GM23248 (cell line): ENCODE measurements around the gene RDX. TPM values are rescaled to one million over a fixed set of nuclear protein-coding genes. Genes with fewer than 3 reads are reported as not detected.

Source experiments
- DNase-seq: peaks from one replicate; pipeline ENCODE4 v3.0.0-alpha.2; 2015
- H2AFZ ChIP-seq: fragments of 200-600 bp; sonication (generic); 2 replicates; pipeline ENCODE4 v1.6.1; 2016; ENCODE audit warnings: antibody characterized with exemption
- H3F3A ChIP-seq: fragments of 200-600 bp; sonication (generic); 2 replicates; pipeline ENCODE4 v1.6.1; 2016; ENCODE audit warnings: mild to moderate bottlenecking, antibody characterized with exemption, mixed run types; ENCODE audit not compliant: insufficient read depth
- H3K27ac ChIP-seq: fragments of 200-600 bp; sonication (generic); 2 replicates; pipeline ENCODE4 v1.5.1; 2016; ENCODE audit warnings: mild to moderate bottlenecking
- H3K27me3 ChIP-seq: fragments of 200-600 bp; sonication (generic); replicated peaks from 2 replicates; pipeline ENCODE4 v1.6.1; 2016; ENCODE audit warnings: mild to moderate bottlenecking; ENCODE audit not compliant: insufficient read depth
- H3K36me3 ChIP-seq: fragments of 200-600 bp; sonication (generic); 2 replicates; pipeline ENCODE4 v1.6.1; 2016; ENCODE audit warnings: low read depth, mild to moderate bottlenecking
- H3K4me1 ChIP-seq: fragments of 200-600 bp; sonication (generic); 2 replicates; pipeline ENCODE4 v1.6.1; 2016; ENCODE audit warnings: mild to moderate bottlenecking; ENCODE audit not compliant: insufficient read depth
- H3K4me2 ChIP-seq: fragments of 200-600 bp; sonication (generic); one replicate; pipeline ENCODE4 v1.6.1; 2016; ENCODE audit warnings: mild to moderate bottlenecking; ENCODE audit not compliant: unreplicated experiment
- H3K4me3 ChIP-seq: fragments of 200-600 bp; sonication (generic); 2 replicates; pipeline ENCODE4 v1.5.1; 2016; ENCODE audit warnings: mild to moderate bottlenecking
- H3K79me2 ChIP-seq: fragments of 200-600 bp; sonication (generic); 2 replicates; pipeline ENCODE4 v1.6.1; 2016; ENCODE audit warnings: mild to moderate bottlenecking; ENCODE audit not compliant: insufficient read depth
- H3K9ac ChIP-seq: fragments of 200-600 bp; sonication (generic); 2 replicates; pipeline ENCODE4 v1.6.1; 2016; ENCODE audit warnings: mild to moderate bottlenecking
- H3K9me2 ChIP-seq: fragments of 200-600 bp; sonication (generic); 2 replicates; pipeline ENCODE4 v1.6.1; 2016; ENCODE audit warnings: mixed run types, mild to moderate bottlenecking, moderate library complexity; ENCODE audit not compliant: insufficient read depth
- H3K9me3 ChIP-seq: fragments of 200-600 bp; sonication (generic); one replicate; pipeline ENCODE4 v1.6.1; 2017; ENCODE audit warnings: low read depth
- H4K20me1 ChIP-seq: fragments of 200-600 bp; sonication (generic); 2 replicates; pipeline ENCODE4 v1.6.0; 2016; ENCODE audit not compliant: insufficient read depth
- EZH2 ChIP-seq: fragments of 200-600 bp; sonication (generic); IDR thresholded peaks from 2 replicates; pipeline ENCODE4 v1.6.1; 2018; ENCODE audit warnings: antibody characterized with exemption, mild to moderate bottlenecking; ENCODE audit not compliant: insufficient read depth, poor library complexity, severe bottlenecking
- EZH2phosphoT487 ChIP-seq: fragments of 200-600 bp; sonication (generic); IDR thresholded peaks from 2 replicates; pipeline ENCODE4 v1.6.1; 2018; ENCODE audit warnings: antibody characterized with exemption, moderate library complexity, mild to moderate bottlenecking, low read depth; ENCODE audit not compliant: insufficient read depth
- WGBS, 2 experiments: methylation state at CpG; one replicate each; pipeline ENCODE4 v1.1.6; 2015 to 2017; ENCODE audit warnings: low lambda C conversion rate in 2 of 2, low coverage in 1 of 2; ENCODE audit errors: missing lambda C conversion rate in 2 of 2; 5-methylcytosine and 5-hydroxymethylcytosine counted together
- in situ Hi-C: fragments of 300-500 bp; cut with MboI; formaldehyde crosslinking; loops from 2 replicates; pipeline ENCODE4 v1.15.0; 2020
- polyA plus RNA-seq: library from polyadenylated mRNA; unstranded; fragments of >200 nt; fragmentation: Nextera tagmentation; extraction: Ambion mirVana; gene quantifications from 2 replicates; pipeline ENCODE4 v1.2.1, GENCODE V29; 2016
- total RNA-seq: library from RNA; depleted of rRNA; stranded (reverse); fragments of >200 nt; shearing (Covaris generic); gene quantifications from 2 replicates; pipeline ENCODE4 v1.2.3, GENCODE V29; 2014

RDX gene
- total and polyA plus RNA-seq, 2 experiments from 2014 or later: 69.5 to 95.4 TPM

GRCh38 chr11:110251836-110252235 is 44.6 kb downstream of the RDX start:
- no peak overlapping the region for H3K4me3 ChIP-seq
- no peaks in the 10 kb centered on the region for H3K9me2 ChIP-seq
- peaks cover 14% of the 10 kb centered on the region for H3K4me1 ChIP-seq
- no peaks in the 10 kb centered on the region for H3K27me3 ChIP-seq
- no peak overlapping the region for H2AFZ ChIP-seq
- no peak overlapping the region for H3K9ac ChIP-seq
- H3K79me2 ChIP-seq: peaks cover 24% of the 10 kb centered on the region
- no peaks in the 10 kb centered on the region for H3K9me3 ChIP-seq
- H4K20me1 ChIP-seq: no peaks in the 10 kb centered on the region
- WGBS, 2 experiments: 33 to 59% methylated on average over 1 of the region's 1 CpG
- in situ Hi-C loops: no loop called here
- H3K36me3 ChIP-seq: peaks cover 47% of the 10 kb centered on the region
- peak overlapping the region; percentile 14; the same call in 1 of the 2 replicates for H3K27ac ChIP-seq
- H3K4me2 ChIP-seq: peak overlapping the region; percentile 36
- peaks cover 8% of the 10 kb centered on the region; the same call in 1 of the 2 replicates for H3F3A ChIP-seq
- TF ChIP-seq EZH2phosphoT487 (no peak), EZH2 (no peak)
- DNase-seq: peak; percentile 68

DNA sequence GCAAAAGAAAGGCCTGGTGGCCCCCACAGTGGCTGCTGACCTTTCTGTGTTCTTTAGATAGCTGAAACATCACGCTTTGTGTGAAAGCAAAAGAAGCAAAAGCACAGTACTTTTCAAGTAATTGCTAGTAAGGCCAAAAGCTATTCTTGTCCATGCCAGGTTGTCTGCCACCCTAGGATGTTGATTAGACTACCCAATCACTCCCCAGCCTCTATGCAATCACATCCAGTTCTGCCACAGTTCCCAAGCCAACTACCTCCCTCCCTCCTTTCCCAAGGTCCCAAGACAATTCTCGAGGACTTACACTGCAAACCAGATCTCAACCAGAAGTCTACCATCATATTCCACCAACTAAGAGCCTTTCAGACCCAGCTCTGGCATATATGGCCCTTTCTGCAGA is 46.2 kb downstream of the RDX start:
- no peak overlapping the region for H3K4me3 ChIP-seq
- H3K4me2 ChIP-seq: no peak overlapping the region
- no peak for TF ChIP-seq EZH2phosphoT487
- no peak for TF ChIP-seq EZH2
- H3K9ac ChIP-seq: no peak overlapping the region
- H3K9me3 ChIP-seq: no peaks in the 10 kb centered on the region
- in situ Hi-C loops: no loop called here
- peaks cover 48% of the 10 kb centered on the region for H3K36me3 ChIP-seq
- peaks cover 8% of the 10 kb centered on the region; the same call in 1 of the 2 replicates for H3F3A ChIP-seq
- no peaks in the 10 kb centered on the region for H4K20me1 ChIP-seq
- no peaks in the 10 kb centered on the region for H3K9me2 ChIP-seq
- peaks cover 36% of the 10 kb centered on the region for H3K79me2 ChIP-seq
- WGBS, 2 experiments: 75 to 82% methylated on average over 2 of the region's 2 CpGs
- no peak overlapping the region for H2AFZ ChIP-seq
- H3K27ac ChIP-seq: no peak overlapping the region
- no peak for DNase-seq
- H3K27me3 ChIP-seq: no peaks in the 10 kb centered on the region
- peaks cover 14% of the 10 kb centered on the region for H3K4me1 ChIP-seq

GRCh38 chr11:110249766-110250165 is 46.6 kb downstream of the RDX start:
- Histone ChIP-seq H3K27ac (no peak overlapping the region), H3K9me2 (no peaks in the 10 kb centered on the region), H3K9me3 (no peaks in the 10 kb centered on the region), H3K27me3 (no peaks in the 10 kb centered on the region), H3K36me3 (peaks cover 46% of the 10 kb centered on the region), H3K4me3 (no peak overlapping the region), H3K4me1 (peaks cover 14% of the 10 kb centered on the region), H4K20me1 (no peaks in the 10 kb centered on the region), H3K79me2 (peaks cover 40% of the 10 kb centered on the region), H3K9ac (no peak overlapping the region), H3F3A (peaks cover 8% of the 10 kb centered on the region; the same call in 1 of the 2 replicates), H3K4me2 (no peak overlapping the region), H2AFZ (no peak overlapping the region)
- DNase-seq: no peak
- TF ChIP-seq EZH2phosphoT487 (no peak), EZH2 (no peak)
- 88 to 89% methylated on average over 5 of the region's 5 CpGs for WGBS, 2 experiments
- in situ Hi-C loops: no loop called here

DNA sequence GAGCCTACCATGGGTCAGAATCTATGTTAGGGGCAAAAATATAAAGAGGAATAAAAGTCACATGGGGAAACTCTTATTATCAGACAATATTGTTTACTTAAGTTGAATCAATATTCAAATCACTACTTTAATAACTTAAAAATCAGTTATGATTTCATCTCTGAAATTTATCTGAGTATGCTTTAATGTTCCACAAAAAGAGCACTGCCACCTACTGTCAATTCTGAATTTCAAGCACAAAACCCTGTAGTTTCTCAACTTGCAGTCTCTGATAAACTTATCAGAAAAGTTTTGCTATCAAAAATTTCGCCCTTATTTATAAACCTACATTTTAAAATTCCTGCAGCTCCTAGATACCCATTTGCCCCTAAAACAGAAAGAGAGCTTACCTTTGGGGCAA is 47.3 kb downstream of the RDX start:
- Histone ChIP-seq H3F3A (peaks cover 11% of the 10 kb centered on the region; the same call in 1 of the 2 replicates), H3K36me3 (peaks cover 39% of the 10 kb centered on the region)

GRCh38 chr11:110243791-110244190 is 52.6 kb downstream of the RDX start:
- in situ Hi-C loops: no loop called here
- Histone ChIP-seq H3K4me2 (no peak overlapping the region), H3K9me2 (no peaks in the 10 kb centered on the region), H3K79me2 (peaks cover 53% of the 10 kb centered on the region), H2AFZ (no peak overlapping the region), H3F3A (peaks cover 6% of the 10 kb centered on the region), H3K4me1 (no peaks in the 10 kb centered on the region), H3K9ac (no peak overlapping the region), H3K27me3 (no peaks in the 10 kb centered on the region), H3K36me3 (peaks cover 33% of the 10 kb centered on the region), H3K9me3 (no peaks in the 10 kb centered on the region), H3K27ac (no peak overlapping the region), H3K4me3 (no peak overlapping the region), H4K20me1 (no peaks in the 10 kb centered on the region)
- TF ChIP-seq EZH2 (no peak), EZH2phosphoT487 (no peak)
- WGBS, 2 experiments: 96 to 100% methylated on average over 1 of the region's 1 CpG
- no peak for DNase-seq

More for the DNA sequence above, 47.3 kb downstream of the RDX start:
- H3K4me2 ChIP-seq: no peak overlapping the region
- no peaks in the 10 kb centered on the region for H3K9me3 ChIP-seq
- H2AFZ ChIP-seq: no peak overlapping the region
- no peaks in the 10 kb centered on the region for H4K20me1 ChIP-seq
- H3K4me3 ChIP-seq: no peak overlapping the region
- no peaks in the 10 kb centered on the region for H3K9me2 ChIP-seq
- no peak overlapping the region for H3K9ac ChIP-seq
- in situ Hi-C loops: no loop called here
- peaks cover 41% of the 10 kb centered on the region for H3K79me2 ChIP-seq
- DNase-seq: peak; percentile 9
- H3K27ac ChIP-seq: no peak overlapping the region
- H3K27me3 ChIP-seq: no peaks in the 10 kb centered on the region
- TF ChIP-seq EZH2phosphoT487: no peak
- TF ChIP-seq EZH2: no peak
- 100% methylated on average over 1 of the region's 1 CpG for WGBS, 2 experiments
- H3K4me1 ChIP-seq: peaks cover 14% of the 10 kb centered on the region
